GM18907 (cell line): ENCODE measurements around the gene ABR.

ENCODE experiments used
- ATAC-seq: cut with Tn5 transposase; IDR thresholded peaks from one replicate; pipeline ENCODE4 v1.9.1; 2021; ENCODE audit warnings: mild to moderate bottlenecking, moderate library complexity; ENCODE audit not compliant: unreplicated experiment

Gene ABR

GRCh38 chr17:1036171-1036844 is 143.5 kb downstream of the ABR start:
- no peak for ATAC-seq

- no peak for ATAC-seq
Measured at GRCh38 chr17:1035546-1036170, 144.1 kb downstream of the ABR start.

DNA sequence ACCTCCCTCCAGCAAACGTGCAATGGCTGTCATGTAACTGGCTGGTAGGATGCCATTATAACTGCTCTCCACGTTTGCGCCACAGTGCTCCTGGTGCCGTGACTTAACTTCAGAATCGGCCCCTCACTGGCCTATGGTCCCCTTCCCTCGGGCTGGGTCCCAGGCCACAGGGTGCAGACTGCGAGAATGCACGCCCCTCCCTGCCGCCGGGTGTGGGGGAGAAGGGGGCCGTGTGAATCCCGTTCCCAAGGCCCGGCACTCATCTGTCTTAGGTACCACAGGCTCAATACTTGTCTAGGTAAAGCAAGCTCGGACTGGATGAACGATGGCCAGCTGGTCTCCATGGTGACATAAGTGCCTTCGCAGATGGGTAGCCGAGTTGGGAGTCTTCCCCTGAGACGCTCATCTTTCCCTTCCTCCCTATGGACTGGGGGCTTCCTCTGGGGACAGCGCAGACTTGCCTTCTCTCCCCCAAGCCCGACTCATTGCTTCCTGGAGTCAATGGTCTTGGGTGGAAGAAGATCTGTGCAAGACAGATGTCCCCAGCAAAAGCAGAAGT is 145.1 kb downstream of the ABR start:
- no peak for ATAC-seq

- ATAC-seq, result no peak
Measured at GRCh38 chr17:1033503-1033902, 146.3 kb downstream of the ABR start.

- ATAC-seq, result no peak
Measured at GRCh38 chr17:1032391-1032790, 147.4 kb downstream of the ABR start.

DNA sequence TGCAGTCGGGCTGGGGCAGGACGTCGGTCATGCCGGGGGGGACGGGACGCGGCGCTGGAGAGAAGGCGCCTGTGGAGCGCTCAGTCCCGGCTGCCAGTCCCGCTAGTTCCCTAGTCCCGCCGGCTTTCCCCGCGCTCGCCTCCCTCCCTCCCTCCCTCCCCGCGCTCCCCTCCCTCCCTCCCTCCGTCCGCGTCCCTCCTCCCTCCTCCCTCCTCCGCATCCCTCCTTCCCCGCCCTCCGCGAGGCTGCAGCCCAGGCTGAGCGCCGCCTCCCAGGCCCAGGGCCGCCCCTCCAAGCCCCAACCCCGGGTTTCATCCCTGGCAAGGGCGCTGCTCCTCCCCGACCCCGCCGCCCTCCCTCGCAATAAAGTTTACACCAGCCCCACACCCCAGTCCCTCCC is 148.1 kb downstream of the ABR start:
- ATAC-seq, result no peak

DNA sequence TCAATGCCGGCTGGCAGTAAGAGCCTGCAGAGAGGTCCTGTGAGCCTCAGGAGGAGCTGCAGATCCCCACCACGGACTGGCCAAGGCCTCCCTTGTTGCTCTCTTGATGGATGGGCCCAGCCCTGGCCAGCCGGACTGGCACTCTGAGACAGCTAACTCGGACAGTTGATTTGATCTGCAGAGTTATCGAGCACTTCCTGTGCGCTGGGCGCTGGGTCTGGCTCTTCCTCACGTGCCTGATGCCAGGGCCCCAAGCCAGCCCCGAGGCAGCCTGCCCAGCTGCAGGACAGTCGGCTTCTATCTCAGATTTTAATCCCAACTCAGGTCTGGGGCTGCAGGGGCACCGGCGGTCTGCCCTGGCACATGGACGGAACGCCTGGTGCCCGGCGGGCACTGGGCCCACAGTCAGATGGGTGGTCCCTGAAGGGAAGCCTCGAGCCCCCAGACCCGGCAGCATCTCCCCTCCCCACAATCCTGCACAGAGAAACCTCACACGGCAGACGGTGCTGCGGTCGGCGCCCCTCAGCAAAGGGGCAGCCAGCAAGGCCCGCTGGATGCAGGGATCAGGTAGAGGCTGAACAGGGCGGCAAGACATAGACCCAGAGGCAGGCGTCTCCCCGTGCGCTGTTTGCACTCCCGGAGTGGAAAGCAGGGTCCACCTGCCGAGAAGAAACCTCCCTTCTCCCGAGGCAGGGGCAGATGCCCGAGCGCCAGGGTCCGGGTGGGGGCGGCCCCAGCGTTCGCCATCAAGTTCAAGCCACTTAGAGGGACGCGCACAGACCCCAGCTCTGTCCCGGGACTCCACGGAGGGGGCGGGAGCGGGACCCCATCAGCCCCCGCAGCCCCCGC is 148.9 kb downstream of the ABR start:
- ATAC-seq, result no peak

GRCh38 chr17:1029922-1030644 is 149.7 kb downstream of the ABR start:
- ATAC-seq, result no peak

DNA sequence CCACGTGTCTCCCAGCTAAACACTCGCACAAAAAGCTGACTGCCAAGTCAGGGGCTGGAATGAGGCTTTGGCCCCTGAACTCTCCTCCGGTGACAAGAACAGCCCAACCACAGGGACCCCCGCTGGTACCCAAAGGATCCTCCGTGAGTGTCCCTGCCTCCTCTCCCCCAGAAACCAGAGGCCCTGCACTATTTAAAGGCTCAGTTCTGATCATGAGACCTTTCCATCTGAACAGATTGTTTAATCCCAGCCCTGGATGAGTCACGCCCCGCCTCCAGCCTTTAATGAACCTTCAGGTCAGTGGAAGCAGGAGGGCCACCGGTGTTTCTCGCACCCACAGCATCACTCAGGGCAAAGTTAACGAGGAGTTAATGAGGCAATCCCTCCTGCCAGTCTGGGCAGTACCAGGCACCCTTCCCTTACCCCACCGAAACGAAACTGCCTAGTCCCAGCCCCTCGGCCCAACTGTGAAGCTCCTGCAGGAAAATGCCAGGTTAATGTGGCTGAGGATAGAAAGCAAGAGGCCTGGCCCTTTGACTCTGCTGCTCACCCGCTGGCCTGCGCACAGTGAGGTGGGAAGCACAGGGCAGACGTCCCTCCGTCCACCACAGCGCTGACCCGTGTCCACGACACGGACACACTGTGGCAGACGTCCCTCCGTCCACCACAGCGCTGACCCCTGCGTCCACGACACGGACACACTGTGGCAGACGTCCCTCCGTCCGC is 150.4 kb downstream of the ABR start:
- no peak for ATAC-seq

GRCh38 chr17:1027044-1027443 is 152.7 kb downstream of the ABR start:
- ATAC-seq, result no peak

GRCh38 chr17:1026599-1026975 is 153.2 kb downstream of the ABR start:
- ATAC-seq, result no peak

DNA sequence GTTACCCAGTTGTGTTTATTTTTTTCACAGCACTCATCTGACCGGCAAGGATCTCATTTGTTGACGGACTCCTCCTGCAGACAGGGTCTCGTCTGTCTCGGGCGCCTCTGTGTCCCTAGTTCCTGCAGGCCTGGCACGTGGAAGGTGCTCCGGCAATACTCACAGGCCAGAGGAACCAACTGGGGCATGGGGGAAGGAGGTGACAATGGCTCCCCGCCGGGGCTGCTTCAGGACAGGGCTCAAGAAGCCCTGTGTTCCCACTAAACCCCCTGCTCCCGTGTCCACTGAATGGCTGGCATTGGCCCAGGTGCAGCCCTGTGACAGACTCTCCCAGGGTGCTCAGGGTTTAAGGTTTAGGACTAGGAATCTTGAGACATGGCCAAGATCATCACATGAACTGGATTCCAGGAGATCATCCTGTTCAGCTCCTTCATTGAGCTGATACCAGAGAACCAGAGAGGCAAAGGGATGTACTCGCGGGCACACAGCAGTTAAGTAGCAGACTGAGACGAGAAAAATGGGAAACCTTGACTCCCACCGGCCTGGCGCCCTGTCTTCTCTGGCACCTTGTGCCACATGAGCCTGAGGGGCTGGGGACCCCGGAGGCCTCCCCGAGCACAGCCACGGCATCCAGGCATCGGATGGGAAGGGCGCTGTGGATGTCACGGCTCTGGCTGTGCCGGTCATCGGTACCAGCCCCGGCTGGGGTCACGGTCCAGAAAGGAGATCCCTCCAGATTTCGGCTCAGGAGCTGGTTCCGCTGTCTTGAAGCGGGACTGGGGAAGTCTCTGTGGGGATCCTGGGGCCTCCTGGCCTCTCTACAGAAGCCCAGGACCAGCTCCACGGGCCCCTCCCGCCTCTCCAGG is 153.8 kb downstream of the ABR start:
- ATAC-seq, result no peak

DNA sequence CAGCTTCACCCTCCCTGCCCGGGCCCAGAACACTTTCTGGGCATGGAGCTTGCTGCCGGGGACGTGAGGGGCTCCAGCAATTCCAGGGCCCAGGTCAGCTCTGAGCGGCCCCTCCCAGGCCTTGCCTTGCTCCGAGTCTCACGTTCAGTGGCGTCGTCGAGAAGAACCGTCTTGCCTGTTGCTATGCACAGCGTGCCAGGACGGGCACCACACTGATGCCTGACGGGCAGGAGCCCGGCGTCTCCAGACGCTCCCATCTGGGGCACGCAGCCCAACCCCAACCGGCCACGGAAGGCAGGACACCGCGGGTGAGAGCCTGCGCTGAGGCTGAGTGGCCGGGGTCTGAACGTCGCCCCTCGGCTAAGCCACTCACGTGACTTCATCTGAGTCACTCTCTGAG is 155.7 kb downstream of the ABR start:
- no peak for ATAC-seq

GRCh38 chr17:1022278-1023024 is 157.3 kb downstream of the ABR start:
- ATAC-seq, result no peak

GRCh38 chr17:1021147-1021546 is 158.6 kb downstream of the ABR start:
- no peak for ATAC-seq

DNA sequence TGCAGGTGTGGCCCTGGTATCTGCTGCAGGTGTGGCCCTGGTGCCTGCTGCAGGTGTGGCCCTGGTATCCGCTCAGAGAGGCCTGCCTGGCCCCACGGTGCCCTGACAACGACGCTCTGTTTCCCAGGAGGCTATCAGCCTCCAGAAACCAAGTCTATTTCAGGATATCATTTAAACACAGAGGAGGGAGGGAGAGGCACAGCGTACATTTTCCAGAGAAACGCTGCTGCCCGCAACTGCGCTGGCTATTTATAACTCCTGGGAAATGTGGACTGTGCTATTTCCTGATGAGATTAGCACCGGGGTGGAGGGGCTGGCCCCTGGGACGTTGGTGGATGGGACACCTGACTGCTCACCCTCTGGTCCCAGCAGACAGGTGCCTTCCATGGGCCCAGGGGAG is 160.3 kb downstream of the ABR start:
- no peak for ATAC-seq

GRCh38 chr17:1018547-1018946 is 161.2 kb downstream of the ABR start:
- ATAC-seq, result no peak

DNA sequence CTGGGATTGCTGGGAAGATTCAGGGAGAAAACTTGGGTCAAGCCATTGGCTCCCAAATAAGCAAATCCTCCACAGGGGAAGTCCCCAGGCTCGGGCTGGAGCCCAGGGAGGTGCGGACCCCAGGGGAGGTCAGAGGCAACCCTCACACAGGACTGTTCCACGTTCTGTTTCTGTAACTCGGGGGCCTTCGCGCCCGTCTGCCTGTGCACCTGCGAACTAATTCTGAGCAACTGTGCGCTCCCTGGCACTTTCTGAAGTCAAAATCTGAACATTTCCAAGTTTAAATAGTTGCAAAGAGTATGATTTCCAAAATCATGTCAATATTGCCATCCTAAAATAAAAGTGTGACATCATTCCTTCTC is 166.1 kb downstream of the ABR start:
- ATAC-seq, result no peak
